22Rv1 (cell line): Measurements from ENCODE around the gene SMPX.

ENCODE experiments used
- H3K27ac ChIP-seq: fragments of 450-650 bp; 2 replicates; pipeline ENCODE4 v1.5.1; 2017
- CTCF ChIP-seq: fragments of 450-650 bp; IDR thresholded peaks from 2 replicates; pipeline ENCODE4 v1.5.1; 2017; ENCODE audit warnings: mild to moderate bottlenecking
- ZFX ChIP-seq: fragments of 450-650 bp; IDR thresholded peaks from 2 replicates; pipeline ENCODE4 v1.6.1; 2017; ENCODE audit warnings: antibody characterized with exemption, borderline replicate concordance

SMPX gene

GRCh38 chrX:21728276-21728968, 29.5 kb downstream of the SMPX start:
- H3K27ac ChIP-seq, result no peak overlapping the region
- TF ChIP-seq CTCF (no peak), ZFX (no peak)

GRCh38 chrX:21725916-21726315, 32.0 kb downstream of the SMPX start:
- H3K27ac ChIP-seq, result no peak overlapping the region
- TF ChIP-seq ZFX (no peak), CTCF (no peak)

GRCh38 chrX:21725496-21725895, 32.4 kb downstream of the SMPX start:
- H3K27ac ChIP-seq, result no peak overlapping the region
- TF ChIP-seq CTCF (peak; percentile 43), ZFX (no peak)

GRCh38 chrX:21723814-21724213, 34.1 kb downstream of the SMPX start:
- H3K27ac ChIP-seq, result no peak overlapping the region
- no peak for TF ChIP-seq ZFX
- TF ChIP-seq CTCF, result no peak

- H3K27ac ChIP-seq, result no peak overlapping the region
- TF ChIP-seq ZFX (no peak), CTCF (no peak)
These were observed 34.8 kb downstream of the SMPX start for GRCh38 chrX:21723084-21723483.

GRCh38 chrX:21721195-21721594, 36.7 kb downstream of the SMPX start:
- no peak overlapping the region for H3K27ac ChIP-seq
- no peak for TF ChIP-seq ZFX
- no peak for TF ChIP-seq CTCF

- no peak overlapping the region for H3K27ac ChIP-seq
- TF ChIP-seq ZFX, result no peak
- TF ChIP-seq CTCF, result no peak
These were observed 39.3 kb downstream of the SMPX start for GRCh38 chrX:21718575-21718974.
